ENCODE data around the gene EFCAB9.

EFCAB9 gene

GRCh38 chr5:172252501-172252900 is 58.5 kb downstream of the EFCAB9 start:
- Mint-ChIP-seq H3K4me3 (no peak overlapping the region), H3K4me1 (ENCODE audit: low read depth) (peaks cover 2% of the 10 kb centered on the region), H3K27ac (no peak overlapping the region), H3K27me3 (ENCODE audit: low read depth) (no peaks in the 10 kb centered on the region), H3K36me3 (ENCODE audit: low read depth) (peaks cover 28% of the 10 kb centered on the region), H3K9me3 (peaks cover 37% of the 10 kb centered on the region)
- DNase-seq (ENCODE audit: low spot score): no peak

Measured in T-helper 2 cell treated with Interferon-gamma antibody and Interleukin-4, amounts not matched to agents 5 μg/mL and 100 μg/mL, for 36 hours (primary cell).